H9 (cell line): ENCODE measurements around the gene GALNT9. TPM values are rescaled to one million over a fixed set of nuclear protein-coding genes. Genes with fewer than 3 reads are reported as not detected.
A peak's percentile ranks its signal among the peaks of the same experiment; 100 is the strongest.

Experiments
- DNase-seq: peaks from one replicate; pipeline ENCODE4 v3.0.0-alpha.2; 2017
- H2AFZ ChIP-seq: one replicate; pipeline ENCODE4 v1.6.1; 2013; ENCODE audit warnings: mild to moderate bottlenecking, low read length, control low read depth, moderate library complexity
- H2AK5ac ChIP-seq: 2 replicates; pipeline ENCODE4 v1.6.1; 2013; ENCODE audit warnings: low read length, control low read depth, mixed read lengths; ENCODE audit not compliant: insufficient read length
- H2BK120ac ChIP-seq: one replicate; pipeline ENCODE4 v1.6.1; 2013; ENCODE audit warnings: low read depth, mild to moderate bottlenecking, low read length, control low read depth, inconsistent platforms; ENCODE audit not compliant: poor library complexity, severe bottlenecking
- H2BK12ac ChIP-seq: 2 replicates; pipeline ENCODE4 v1.6.1; 2013; ENCODE audit warnings: low read length, control low read depth, mixed read lengths, low read depth; ENCODE audit not compliant: insufficient read length
- H2BK15ac ChIP-seq: 2 replicates; pipeline ENCODE4 v1.6.1; 2013; ENCODE audit warnings: low read depth, low read length, control low read depth
- H2BK20ac ChIP-seq: one replicate; pipeline ENCODE4 v1.6.1; 2013; ENCODE audit warnings: low read depth, mild to moderate bottlenecking, low read length, control low read depth, inconsistent platforms; ENCODE audit not compliant: poor library complexity, severe bottlenecking
- H2BK5ac ChIP-seq: 2 replicates; pipeline ENCODE4 v1.6.1; 2013; ENCODE audit warnings: low read length, control low read depth, mixed read lengths; ENCODE audit not compliant: insufficient read length
- H3K14ac ChIP-seq: 2 replicates; pipeline ENCODE4 v1.6.1; 2013; ENCODE audit warnings: low read length, control low read depth; ENCODE audit not compliant: insufficient read depth
- H3K18ac ChIP-seq: 2 replicates; pipeline ENCODE4 v1.6.1; 2013; ENCODE audit warnings: low read depth, mild to moderate bottlenecking, mixed read lengths, low read length, control low read depth; ENCODE audit not compliant: insufficient read length
- H3K23ac ChIP-seq: 2 replicates; pipeline ENCODE4 v1.6.1; 2013; ENCODE audit warnings: low read length, control low read depth, mixed read lengths, low read depth; ENCODE audit not compliant: insufficient read length
- H3K23me2 ChIP-seq: 2 replicates; pipeline ENCODE4 v1.6.1; 2013; ENCODE audit warnings: low read depth, mild to moderate bottlenecking, mixed read lengths, low read length, control low read depth; ENCODE audit not compliant: insufficient read length, poor library complexity, severe bottlenecking
- H3K27ac ChIP-seq: 2 replicates; pipeline ENCODE4 v1.5.1; 2013; ENCODE audit warnings: low read length, control low read depth, mixed read lengths, low read depth; ENCODE audit not compliant: insufficient read length
- H3K27me3 ChIP-seq: 2 replicates; pipeline ENCODE4 v1.6.1; 2013; ENCODE audit warnings: low read length, control low read depth, inconsistent platforms; ENCODE audit not compliant: insufficient read depth
- H3K4ac ChIP-seq: 2 replicates; pipeline ENCODE4 v1.6.1; 2013; ENCODE audit warnings: low read depth, mild to moderate bottlenecking, control low read depth, inconsistent platforms, low read length, moderate library complexity
- H3K4me1 ChIP-seq: 2 replicates; pipeline ENCODE4 v1.6.1; 2013; ENCODE audit warnings: low read length, control low read depth, inconsistent platforms; ENCODE audit not compliant: insufficient read depth
- H3K4me2 ChIP-seq: 2 replicates; pipeline ENCODE4 v1.6.1; 2013; ENCODE audit warnings: low read length, control low read depth, mixed read lengths; ENCODE audit not compliant: insufficient read length, insufficient read depth
- H3K56ac ChIP-seq: 2 replicates; pipeline ENCODE4 v1.6.1; 2013; ENCODE audit warnings: low read depth, mild to moderate bottlenecking, mixed read lengths, low read length, control low read depth; ENCODE audit not compliant: insufficient read length
- H3K79me1 ChIP-seq: 2 replicates; pipeline ENCODE4 v1.6.1; 2013; ENCODE audit warnings: low read depth, mild to moderate bottlenecking, moderate library complexity, low read length, control low read depth, inconsistent platforms; ENCODE audit not compliant: insufficient read depth, poor library complexity, severe bottlenecking
- H3K79me2 ChIP-seq: 2 replicates; pipeline ENCODE4 v1.6.1; 2013; ENCODE audit warnings: low read length, control low read depth, inconsistent platforms; ENCODE audit not compliant: insufficient read depth
- H3K9ac ChIP-seq: 2 replicates; pipeline ENCODE4 v1.6.1; 2013; ENCODE audit warnings: low read length, control low read depth, mixed read lengths; ENCODE audit not compliant: insufficient read length; ENCODE audit errors: extremely low read depth
- H3K9me3 ChIP-seq: one replicate; pipeline ENCODE4 v1.6.1; 2013; ENCODE audit warnings: low read depth, low read length, inconsistent platforms; ENCODE audit not compliant: control insufficient read depth
- H3T11ph ChIP-seq: one replicate; pipeline ENCODE4 v1.6.1; 2013; ENCODE audit warnings: mild to moderate bottlenecking, low read length, control low read depth, inconsistent platforms
- H4K20me1 ChIP-seq: one replicate; pipeline ENCODE4 v1.6.1; 2013; ENCODE audit not compliant: control insufficient read depth, insufficient read length, insufficient read depth
- H4K5ac ChIP-seq: 2 replicates; pipeline ENCODE4 v1.6.1; 2013; ENCODE audit warnings: low read depth, mild to moderate bottlenecking, mixed read lengths, low read length, control low read depth; ENCODE audit not compliant: insufficient read length
- H4K8ac ChIP-seq: replicated peaks from 2 replicates; pipeline ENCODE4 v1.6.1; 2013; ENCODE audit warnings: low read length, control low read depth, mixed read lengths, low read depth; ENCODE audit not compliant: insufficient read length
- H4K91ac ChIP-seq: 2 replicates; pipeline ENCODE4 v1.6.1; 2013; ENCODE audit warnings: low read depth, mild to moderate bottlenecking, moderate library complexity, mixed read lengths, low read length, control low read depth; ENCODE audit not compliant: insufficient read length
- H3K27ac Mint-ChIP-seq, 3 experiments: 2 replicates in 2 of 3; 3 replicates in 1 of 3; pipeline ENCODE4 v1.8.0; 2020 to 2021; ENCODE audit warnings: mixed read lengths in 3 of 3, mild to moderate bottlenecking in 1 of 3, moderate library complexity in 1 of 3
- H3K27me3 Mint-ChIP-seq: 2 replicates; pipeline ENCODE4 v1.8.0; 2021; ENCODE audit warnings: low read depth, mild to moderate bottlenecking, moderate library complexity, mixed read lengths
- H3K36me3 Mint-ChIP-seq, 3 experiments: 2 replicates in 2 of 3; 3 replicates in 1 of 3; pipeline ENCODE4 v1.8.0; 2020 to 2021; ENCODE audit warnings: low read depth in 3 of 3, mixed read lengths in 3 of 3; ENCODE audit not compliant: insufficient read depth in 1 of 3
- H3K4me1 Mint-ChIP-seq, 2 experiments: 2 replicates each; pipeline ENCODE4 v1.8.0; 2020; ENCODE audit warnings: mixed read lengths in 2 of 2
- H3K4me3 Mint-ChIP-seq, 2 experiments: 2 replicates in 1 of 2; 3 replicates in 1 of 2; pipeline ENCODE4 v1.8.0; 2020 to 2021; ENCODE audit warnings: mild to moderate bottlenecking in 2 of 2, mixed read lengths in 2 of 2, moderate library complexity in 1 of 2
- H3K9me3 Mint-ChIP-seq, 2 experiments: 2 replicates in 1 of 2; 3 replicates in 1 of 2; pipeline ENCODE4 v1.8.0; 2020; ENCODE audit warnings: mild to moderate bottlenecking in 2 of 2, mixed read lengths in 2 of 2, moderate library complexity in 1 of 2
- CTCF ChIP-seq: fragments of 200-600 bp; sonication (generic); conservative IDR thresholded peaks from 3 replicates; pipeline ENCODE4 v1.8.0; 2021; ENCODE audit warnings: antibody characterized with exemption, mild to moderate bottlenecking
- WGBS: extraction: QIAGEN DNeasy Blood & Tissue Kit; methylation state at CpG from one replicate; pipeline ENCODE4 v1.1.7; 2013; ENCODE audit warnings: missing lambda C conversion rate, low lambda C conversion rate, mixed read lengths; ENCODE audit not compliant: insufficient read length; ENCODE audit errors: extremely low coverage; 5-methylcytosine and 5-hydroxymethylcytosine counted together
- total RNA-seq: library from RNA; stranded (reverse); gene quantifications from 2 replicates; pipeline ENCODE4 v1.2.1, GENCODE V29; 2021

Gene GALNT9
- total RNA-seq, 1 experiment from 2014 or later, result 0.35 TPM

GRCh38 chr12:132156573-132157325, 172.6 kb downstream of the GALNT9 start:
- H3T11ph ChIP-seq, result no peak overlapping the region
- no peaks in the 10 kb centered on the region for H3K27me3 ChIP-seq
- H2AFZ ChIP-seq, result no peak overlapping the region
- H3K27ac ChIP-seq, result no peak overlapping the region
- no peak overlapping the region for H3K23ac ChIP-seq
- H3K4me2 ChIP-seq, result no peak overlapping the region
- H3K27ac Mint-ChIP-seq, result no peak overlapping the region
- H3K79me1 ChIP-seq, result no peaks in the 10 kb centered on the region
- peak overlapping the region; percentile 5 for H3K56ac ChIP-seq
- no peaks in the 10 kb centered on the region for H3K23me2 ChIP-seq
- H3K9me3 ChIP-seq, result peaks cover 18% of the 10 kb centered on the region
- H4K8ac ChIP-seq, result peak overlapping the region; percentile 53
- no peak overlapping the region for H3K4me3 Mint-ChIP-seq
- DNase-seq, result no peak
- no peaks in the 10 kb centered on the region for H3K4me1 ChIP-seq
- H2BK120ac ChIP-seq, result no peak overlapping the region
- no peak overlapping the region for H3K18ac ChIP-seq
- H2BK15ac ChIP-seq, result no peak overlapping the region
- 100% methylated on average over 8 of the region's 8 CpGs for WGBS
- no peaks in the 10 kb centered on the region for H3K4me1 Mint-ChIP-seq
- H3K9me3 Mint-ChIP-seq, result no peaks in the 10 kb centered on the region
- H3K27me3 Mint-ChIP-seq, result peaks cover 14% of the 10 kb centered on the region
- H3K14ac ChIP-seq, result no peak overlapping the region
- H3K9ac ChIP-seq, result no peak overlapping the region
- H2BK20ac ChIP-seq, result no peak overlapping the region
- H4K91ac ChIP-seq, result no peak overlapping the region
- H3K4ac ChIP-seq, result no peak overlapping the region
- H2BK5ac ChIP-seq, result no peak overlapping the region
- no peak overlapping the region for H2AK5ac ChIP-seq
- H3K36me3 Mint-ChIP-seq, result peaks cover 0 to 2% (median 0%) of the 10 kb centered on the region in 3 experiments; a peak in 1 of 7 replicates
- no peak overlapping the region for H2BK12ac ChIP-seq
- H4K20me1 ChIP-seq, result no peaks in the 10 kb centered on the region
- no peaks in the 10 kb centered on the region for H3K79me2 ChIP-seq
- TF ChIP-seq CTCF, result no peak
- peak overlapping the region; percentile 1 for H4K5ac ChIP-seq
